ENCODE measurements around the gene TRIOBP.
A peak's percentile ranks its signal among the peaks of the same experiment; 100 is the strongest.

TRIOBP gene

GRCh38 chr22:37728620-37729019 is 31.8 kb downstream of the TRIOBP start:
- no peak for DNase-seq

DNA sequence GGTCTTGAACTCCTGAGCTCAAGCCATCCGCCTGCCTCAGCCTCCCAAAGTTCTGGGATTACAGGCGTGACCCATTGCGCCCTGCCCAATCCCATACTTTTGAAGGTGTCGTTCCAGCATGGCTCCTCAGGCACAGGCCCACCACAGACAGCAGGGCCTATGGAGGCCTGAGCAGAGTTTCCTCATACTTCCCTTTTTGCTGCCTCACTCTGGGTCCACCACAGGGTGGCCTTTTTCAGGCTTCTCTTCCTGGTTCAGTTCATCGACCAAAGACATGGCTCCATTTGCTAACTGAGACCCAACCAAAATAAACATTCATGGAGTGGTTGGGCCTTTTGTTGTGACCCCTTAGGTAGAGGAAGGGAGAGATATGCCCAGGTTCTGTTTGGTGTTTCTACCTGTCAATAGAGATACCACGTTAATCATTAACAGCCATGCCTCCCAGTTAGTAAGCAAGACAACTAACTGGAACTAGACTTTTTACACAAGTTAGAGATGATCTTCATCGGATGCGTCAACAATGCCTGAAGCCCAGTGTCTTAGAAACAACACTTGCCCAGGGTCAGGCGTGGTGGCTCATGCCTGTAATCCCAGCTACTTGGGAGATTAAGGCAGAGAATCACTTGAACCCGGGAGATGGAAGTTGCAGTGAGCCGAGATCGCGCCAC is 35.1 kb downstream of the TRIOBP start:
- no peak for DNase-seq

DNA sequence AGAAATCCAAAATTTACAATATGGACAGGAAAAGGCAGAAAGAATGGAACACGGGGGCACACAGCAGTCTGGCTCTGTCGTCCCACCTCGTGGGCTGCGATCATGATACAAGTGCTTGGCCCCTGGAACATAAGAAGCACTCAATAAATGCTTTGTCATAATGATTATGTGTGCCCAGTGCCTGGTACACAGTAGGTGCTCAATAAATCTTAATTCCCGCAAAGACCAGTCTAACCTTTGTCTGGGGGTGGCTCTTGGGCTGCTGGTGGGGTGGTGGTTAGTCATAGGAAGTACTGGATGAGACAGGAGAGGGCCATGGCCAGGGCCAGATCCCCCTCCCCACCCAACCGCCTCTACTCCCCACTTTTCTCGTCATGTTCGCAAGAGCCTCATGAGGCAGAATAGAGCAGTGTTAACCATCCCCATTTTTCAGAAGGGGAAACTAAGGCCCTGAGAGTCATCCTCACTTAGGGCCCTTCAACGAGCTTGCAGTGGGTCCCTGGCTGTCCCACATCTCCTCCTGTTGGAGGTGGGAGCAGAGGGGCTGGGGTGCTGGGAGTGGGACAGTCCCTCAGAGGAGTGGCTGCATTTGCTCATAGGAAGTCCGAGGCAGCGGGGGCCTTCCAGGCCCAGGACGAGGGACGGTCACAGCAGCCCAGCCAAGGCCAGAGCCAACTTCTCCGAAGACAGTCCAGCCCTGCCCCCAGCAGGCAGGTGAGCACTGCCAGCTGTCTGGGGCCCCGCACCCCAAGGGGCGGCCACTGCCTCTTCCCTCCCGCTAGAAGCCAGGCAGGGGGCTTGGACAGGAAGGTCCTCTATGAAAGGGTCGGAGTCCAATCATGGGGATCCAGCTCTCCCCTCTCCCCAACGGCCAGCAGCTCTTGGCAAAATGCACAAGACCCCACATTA is 36.1 kb downstream of the TRIOBP start:
- DNase-seq, result no peak

DNA sequence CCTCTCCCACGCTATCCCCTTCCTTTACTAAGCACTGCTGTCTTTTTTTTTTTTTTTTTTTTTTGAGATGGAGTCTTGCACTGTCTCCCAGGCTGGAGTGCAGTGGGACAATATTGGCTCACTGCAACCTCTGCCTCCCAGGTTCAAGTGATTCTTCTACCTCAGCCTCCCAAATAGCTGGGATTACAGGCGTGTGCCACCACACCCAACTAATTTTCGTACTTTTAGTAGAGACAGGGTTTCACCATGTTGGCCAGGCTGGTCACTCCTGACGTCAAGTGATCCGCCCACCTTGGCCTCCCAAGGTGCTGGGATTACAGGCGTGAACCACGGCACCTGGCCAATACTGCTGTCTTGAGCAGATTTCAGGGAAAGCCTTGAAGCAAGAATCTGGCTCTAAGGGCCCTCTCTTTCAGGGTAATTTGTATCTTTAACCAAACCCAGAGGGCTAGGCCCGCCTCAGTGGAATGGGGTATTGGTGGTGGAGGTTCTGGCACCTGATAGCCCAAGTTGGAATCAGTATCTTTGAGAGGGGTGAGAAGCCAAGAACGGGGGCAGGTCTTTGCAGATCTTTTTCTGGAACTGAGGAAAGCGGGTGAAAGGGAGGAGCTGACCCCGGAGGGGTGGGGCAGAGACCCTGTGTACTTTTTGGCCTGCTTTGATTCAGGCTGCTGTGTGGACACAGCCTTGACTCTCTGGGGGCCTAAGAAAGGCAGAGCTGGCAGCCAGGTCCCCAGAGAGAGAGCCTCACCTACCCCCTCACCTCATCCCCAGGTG is 37.0 kb downstream of the TRIOBP start:
- DNase-seq, result no peak

- no peak for DNase-seq
Measured at GRCh38 chr22:37734402-37734700, 37.5 kb downstream of the TRIOBP start.

GRCh38 chr22:37734964-37735451 is 38.2 kb downstream of the TRIOBP start:
- DNase-seq, result peak in 1 of 3 experiments; percentile 1

DNA sequence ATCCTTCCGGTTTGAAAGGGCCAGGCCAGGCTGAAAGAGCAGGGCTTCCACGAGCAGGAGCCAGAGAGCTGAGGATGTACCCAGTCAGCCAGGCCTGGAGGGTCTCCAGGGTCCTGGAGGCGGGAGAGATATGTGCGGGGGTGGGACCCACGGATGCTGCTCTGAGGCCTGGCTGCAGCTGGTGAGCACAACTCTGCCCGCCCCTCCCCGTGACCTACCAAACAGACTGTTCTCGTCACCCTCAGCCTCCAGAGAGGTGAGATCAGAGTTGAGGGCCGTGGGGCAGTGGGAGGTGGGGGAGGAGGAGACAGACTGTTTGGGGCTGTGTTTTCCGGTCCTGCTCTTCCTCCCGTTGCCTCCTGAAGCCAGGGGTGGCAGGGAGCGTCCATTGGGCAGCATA is 42.2 kb downstream of the TRIOBP start:
- DNase-seq, result no peak

GRCh38 chr22:37739611-37740049 is 42.8 kb downstream of the TRIOBP start:
- DNase-seq, result no peak

GRCh38 chr22:37740455-37741311 is 43.8 kb downstream of the TRIOBP start:
- DNase-seq, result no peak

GRCh38 chr22:37741312-37741795 is 44.5 kb downstream of the TRIOBP start:
- DNase-seq, result peak; percentile 32 to 76 (median 64)

GRCh38 chr22:37742376-37743171 is 45.7 kb downstream of the TRIOBP start:
- no peak for DNase-seq

DNA sequence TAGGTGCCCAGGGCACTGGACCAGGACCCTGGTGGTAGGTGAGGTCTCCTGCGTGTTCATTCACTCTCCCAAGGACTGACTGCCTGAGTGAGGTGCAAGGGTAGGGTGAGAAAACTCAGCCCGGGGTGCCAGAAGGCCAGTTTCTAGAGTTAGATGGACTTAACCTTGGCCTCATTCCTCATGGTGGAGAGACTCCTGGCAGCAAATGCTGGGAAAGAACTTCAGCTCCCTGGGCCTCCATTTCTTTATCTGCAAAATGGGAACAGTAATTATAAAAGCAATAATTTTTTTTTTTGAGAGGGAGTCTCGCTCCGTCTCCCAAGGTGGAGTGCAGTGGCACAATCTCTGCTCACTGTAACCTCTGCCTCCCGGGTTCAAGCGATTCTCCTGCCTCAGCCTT is 47.7 kb downstream of the TRIOBP start:
- DNase-seq, result no peak

- DNase-seq, result peak; percentile 63 to 74 (median 74)
Measured at GRCh38 chr22:37745548-37746365, 48.9 kb downstream of the TRIOBP start.

DNA sequence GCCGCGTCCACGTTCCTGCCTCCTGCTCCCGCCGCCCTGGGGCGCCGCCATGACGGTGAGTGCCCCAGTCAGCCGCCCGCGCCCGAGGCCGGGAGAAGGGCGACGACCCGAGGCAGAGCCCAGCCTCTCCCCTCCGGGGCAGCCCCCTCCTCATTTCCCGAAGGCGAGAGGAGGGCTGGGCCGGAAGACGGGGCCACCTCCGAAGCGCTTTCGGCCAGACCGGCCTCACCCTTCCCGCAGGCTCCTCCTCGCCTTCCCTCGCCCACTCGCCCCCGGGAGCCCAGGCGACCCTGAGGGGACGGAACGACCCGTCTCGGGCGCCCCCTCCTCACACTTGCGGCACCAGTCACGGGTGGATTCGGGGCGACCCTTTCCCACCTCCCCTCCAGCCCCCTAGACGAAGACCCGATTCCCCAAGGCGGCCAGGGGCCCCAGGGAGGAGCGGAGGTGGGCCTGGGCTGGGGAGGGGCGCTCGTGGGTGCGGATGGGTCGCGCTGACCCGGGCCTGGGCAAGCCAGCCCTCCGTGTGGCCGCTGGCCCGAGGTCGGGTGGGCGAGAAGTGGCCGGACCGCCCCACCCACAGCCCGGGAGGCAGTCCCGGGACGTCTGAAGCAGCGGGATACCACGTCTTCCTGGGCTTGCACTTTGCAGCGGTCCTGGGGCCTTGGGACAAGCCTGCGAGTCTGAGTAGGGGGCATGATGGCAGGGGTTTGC is 49.7 kb downstream of the TRIOBP start:
- no peak for DNase-seq

GRCh38 chr22:37747080-37747714 is 50.3 kb downstream of the TRIOBP start:
- DNase-seq, result no peak

GRCh38 chr22:37747715-37748100 is 50.9 kb downstream of the TRIOBP start:
- DNase-seq, result no peak

DNA sequence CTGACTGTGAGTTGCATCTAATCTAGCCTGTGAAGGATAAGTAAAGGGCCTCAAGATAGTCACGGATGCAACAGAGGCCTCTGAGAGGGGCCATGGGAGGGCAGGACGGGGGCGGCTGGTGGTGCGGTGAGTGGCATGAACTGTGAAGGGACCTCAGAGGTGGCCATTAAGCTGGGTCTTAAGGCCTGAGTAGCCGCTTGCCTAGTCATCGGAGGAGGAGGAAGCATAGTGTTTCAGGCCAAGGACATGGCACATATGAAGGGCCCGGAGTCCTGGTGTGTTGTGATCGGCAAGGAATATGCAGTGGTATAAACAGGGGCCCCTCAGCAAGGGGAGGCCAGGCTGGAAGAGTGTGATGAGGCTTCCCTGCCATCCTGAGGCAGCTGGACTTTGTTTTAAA is 51.8 kb downstream of the TRIOBP start:
- DNase-seq, result no peak

- DNase-seq, result no peak
Measured at GRCh38 chr22:37749226-37749625, 52.4 kb downstream of the TRIOBP start.
